Daoy (cell line): ENCODE data around the gene GAL3ST3. TPM values are rescaled to one million over a fixed set of nuclear protein-coding genes. Genes with fewer than 3 reads are reported as not detected.
"Not testable (repeated sequence)": the region's sequence is repeated elsewhere in the genome, so short reads cannot be mapped to it uniquely, and the experiment has no call there.

Source experiments
- DNase-seq: peaks from one replicate; pipeline ENCODE4 v3.0.0-alpha.2; 2015; ENCODE audit warnings: low read depth
- total RNA-seq: library from RNA; depleted of rRNA; stranded (reverse); fragments of >200 nt; shearing (Covaris generic); gene quantifications from 2 replicates; pipeline ENCODE4 v1.2.3, GENCODE V29; 2014; rRNA removed

GAL3ST3 gene, protein sequence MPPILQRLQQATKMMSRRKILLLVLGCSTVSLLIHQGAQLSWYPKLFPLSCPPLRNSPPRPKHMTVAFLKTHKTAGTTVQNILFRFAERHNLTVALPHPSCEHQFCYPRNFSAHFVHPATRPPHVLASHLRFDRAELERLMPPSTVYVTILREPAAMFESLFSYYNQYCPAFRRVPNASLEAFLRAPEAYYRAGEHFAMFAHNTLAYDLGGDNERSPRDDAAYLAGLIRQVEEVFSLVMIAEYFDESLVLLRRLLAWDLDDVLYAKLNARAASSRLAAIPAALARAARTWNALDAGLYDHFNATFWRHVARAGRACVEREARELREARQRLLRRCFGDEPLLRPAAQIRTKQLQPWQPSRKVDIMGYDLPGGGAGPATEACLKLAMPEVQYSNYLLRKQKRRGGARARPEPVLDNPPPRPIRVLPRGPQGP
- total RNA-seq, result not detected in 2 replicates

DNA sequence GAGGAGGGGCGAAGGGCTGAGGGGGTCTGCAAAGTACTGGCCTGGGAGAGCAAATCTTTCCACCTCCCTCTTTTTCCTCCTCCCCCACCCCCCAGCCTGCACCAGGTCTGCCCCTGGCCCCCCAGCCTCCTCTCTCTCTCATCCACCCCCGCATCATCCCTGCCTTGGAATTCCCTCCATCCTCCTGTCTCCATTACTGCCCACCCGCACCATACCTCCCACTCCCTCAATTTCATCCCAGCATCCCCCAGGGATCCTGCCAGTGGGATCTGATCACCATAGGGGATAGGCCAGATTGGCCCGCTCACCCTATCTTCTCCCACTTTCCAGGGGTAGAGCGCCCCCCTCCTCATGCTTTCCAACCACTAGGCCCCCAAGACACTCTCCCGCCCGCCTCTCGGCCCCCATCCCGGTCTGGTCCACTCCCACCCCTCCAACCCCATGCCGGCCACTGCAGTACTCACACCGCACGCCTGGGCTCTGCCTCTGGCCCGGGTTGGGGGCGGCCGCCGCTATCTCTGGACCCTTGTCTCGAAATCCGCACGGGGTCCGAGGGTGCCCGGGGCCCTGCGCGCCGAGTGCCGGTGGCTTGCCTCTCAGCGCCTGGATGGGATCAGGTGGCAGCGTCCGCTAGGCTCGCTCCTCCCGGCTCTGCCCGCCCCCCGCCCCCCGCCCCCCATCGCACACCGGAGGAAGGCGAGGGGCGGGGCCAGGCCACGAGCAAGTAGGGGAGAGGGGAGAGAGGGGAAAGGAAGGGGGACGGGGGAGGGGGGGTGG lies at the start of gene GAL3ST3:
Gene GAL3ST3, minus strand, starts transcription at position 615 of the 777 bp plus-strand sequence. CDS start 3,746 bp downstream, outside the sequence.
- DNase-seq, result no peak

DNA sequence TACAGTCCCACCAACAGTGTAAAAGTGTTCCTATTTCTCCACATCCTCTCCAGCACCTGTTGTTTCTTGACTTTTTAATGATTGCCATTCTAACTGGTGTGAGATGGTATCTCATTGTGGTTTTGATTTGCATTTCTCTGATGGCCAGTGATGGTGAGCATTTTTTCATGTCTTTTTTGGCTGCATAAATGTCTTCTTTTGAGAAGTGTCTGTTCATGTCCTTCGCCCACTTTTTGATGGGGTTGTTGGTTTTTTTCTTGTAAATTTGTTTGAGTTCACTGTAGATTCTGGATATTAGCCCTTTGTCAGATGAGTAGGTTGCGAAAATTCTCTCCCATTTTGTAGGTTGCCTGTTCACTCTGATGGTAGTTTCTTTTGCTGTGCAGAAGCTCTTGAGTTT lies 43.2 kb upstream of the GAL3ST3 start:
- DNase-seq, result not testable (repeated sequence)

DNA sequence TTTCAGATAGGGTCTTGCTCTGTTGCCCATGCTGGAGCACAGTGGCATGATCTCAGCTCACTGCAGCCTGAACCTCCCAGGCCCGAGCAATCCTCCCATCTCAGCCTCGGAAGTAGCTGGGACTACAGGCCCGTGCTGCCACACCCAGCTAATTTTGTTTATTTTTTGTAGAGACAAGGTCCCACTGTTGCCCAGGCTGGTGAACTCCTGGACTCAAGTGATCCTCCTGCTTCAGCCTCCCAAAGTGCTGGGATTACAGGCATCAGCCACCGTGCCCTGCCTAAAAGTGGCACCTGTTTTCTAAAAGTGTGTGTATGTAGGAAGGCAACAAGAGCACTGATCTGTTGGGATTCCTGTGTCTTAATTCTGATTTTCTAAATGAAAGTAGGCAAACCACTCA lies 41.3 kb upstream of the GAL3ST3 start:
- no peak for DNase-seq

DNA sequence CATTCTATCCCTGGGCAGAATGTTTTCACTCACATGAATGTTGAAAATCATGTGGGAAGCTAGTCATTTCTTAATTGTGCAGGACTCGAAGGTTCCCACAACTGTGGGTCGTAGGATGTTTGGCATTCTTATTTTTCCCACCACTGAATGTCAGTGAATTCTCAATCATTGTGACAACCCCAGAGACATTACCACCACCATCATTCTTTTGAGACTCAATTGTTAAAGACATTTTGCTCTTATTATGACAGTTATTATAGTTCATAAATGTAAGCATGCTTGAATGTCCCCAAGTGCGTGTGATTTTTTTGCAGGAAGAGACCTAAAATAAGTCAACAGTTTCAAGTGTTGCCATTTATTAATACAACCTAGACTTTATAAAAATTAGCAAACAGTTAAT lies 40.1 kb upstream of the GAL3ST3 start:
- DNase-seq, result no peak

DNA sequence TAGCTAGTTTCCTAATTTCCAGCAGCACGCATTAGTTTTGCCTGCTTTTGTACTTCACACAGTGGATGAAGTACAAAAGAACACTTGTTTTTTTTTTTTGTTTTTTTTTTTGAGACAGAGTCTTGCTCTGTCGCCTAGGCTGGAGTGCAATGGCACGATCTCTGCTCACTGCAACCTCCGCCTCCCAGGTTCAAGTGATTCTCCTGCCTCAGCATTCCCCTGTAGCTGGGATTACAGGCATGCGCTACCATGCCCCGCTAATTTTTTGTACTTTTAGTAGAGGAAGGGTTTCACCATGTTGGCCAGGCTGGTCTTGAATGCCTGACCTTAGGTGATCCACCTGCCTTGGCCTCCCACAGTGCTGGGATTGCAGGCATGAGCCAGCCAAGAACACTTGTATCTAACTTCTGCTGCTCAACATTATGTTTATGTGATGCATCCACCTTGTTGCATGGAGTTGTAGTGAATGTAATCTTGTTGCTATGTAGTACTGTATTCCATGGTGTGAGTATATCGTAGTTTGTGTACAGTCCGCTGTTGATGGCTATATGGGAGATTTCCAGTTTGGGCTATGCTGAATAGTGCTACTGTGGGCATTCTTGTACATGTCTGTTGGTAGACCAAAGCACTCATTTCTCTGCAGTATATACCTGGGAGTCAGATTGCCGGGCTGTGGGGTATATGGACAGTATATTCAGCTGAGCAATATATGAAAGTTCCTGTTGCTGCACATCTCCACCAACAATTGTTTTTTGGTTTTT lies 38.4 kb upstream of the GAL3ST3 start:
- DNase-seq, result no peak

DNA sequence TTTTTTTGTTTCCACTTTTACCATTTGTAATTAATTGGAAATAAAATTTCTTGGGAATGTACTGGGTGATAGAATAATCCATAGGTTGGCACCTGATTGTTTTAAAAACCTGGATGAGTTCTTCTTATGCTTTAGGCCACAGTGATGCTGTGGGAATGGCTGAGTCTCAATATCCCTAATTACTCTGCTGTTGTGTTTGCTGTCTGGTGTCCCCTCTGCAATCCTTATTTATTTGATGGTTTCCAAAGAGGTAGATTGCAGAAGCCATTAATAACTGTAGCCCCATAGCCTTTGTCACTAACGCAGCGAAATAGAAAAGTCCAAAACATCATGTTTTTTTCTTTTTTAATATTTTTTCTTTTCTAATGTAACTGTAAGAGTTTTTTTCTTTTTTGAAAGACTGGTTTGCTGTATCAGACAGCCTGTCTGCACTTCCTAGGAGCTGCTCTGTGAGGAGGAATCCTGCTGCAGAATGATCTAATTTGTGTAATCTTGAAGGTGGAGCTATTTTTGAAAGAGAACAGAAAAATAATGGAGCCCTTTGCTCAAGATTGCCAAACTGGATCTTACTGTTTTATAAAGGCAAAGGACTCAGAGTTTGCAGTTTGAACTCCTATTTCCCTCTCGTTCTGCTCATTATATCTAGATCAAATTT lies 36.0 kb upstream of the GAL3ST3 start:
- DNase-seq, result no peak

DNA sequence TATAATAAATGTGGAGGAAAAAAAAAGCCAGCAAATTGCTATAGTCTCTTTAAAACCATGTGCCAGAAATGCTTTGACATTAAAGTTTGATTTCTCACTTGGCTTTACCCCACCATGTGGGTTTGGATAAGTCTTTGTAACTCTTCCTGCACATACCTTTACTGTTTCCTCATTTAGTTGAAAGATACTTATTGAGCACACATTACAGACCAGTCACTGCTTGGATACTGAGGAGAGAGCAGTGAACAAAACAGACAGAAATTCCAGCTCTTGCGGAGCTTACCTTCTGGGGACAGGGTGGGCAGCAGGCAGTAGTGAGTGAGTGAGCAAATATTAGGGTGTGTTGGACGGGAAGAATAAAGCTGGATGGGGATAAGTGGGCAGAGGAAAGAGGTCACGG lies 34.8 kb upstream of the GAL3ST3 start:
- no peak for DNase-seq

DNA sequence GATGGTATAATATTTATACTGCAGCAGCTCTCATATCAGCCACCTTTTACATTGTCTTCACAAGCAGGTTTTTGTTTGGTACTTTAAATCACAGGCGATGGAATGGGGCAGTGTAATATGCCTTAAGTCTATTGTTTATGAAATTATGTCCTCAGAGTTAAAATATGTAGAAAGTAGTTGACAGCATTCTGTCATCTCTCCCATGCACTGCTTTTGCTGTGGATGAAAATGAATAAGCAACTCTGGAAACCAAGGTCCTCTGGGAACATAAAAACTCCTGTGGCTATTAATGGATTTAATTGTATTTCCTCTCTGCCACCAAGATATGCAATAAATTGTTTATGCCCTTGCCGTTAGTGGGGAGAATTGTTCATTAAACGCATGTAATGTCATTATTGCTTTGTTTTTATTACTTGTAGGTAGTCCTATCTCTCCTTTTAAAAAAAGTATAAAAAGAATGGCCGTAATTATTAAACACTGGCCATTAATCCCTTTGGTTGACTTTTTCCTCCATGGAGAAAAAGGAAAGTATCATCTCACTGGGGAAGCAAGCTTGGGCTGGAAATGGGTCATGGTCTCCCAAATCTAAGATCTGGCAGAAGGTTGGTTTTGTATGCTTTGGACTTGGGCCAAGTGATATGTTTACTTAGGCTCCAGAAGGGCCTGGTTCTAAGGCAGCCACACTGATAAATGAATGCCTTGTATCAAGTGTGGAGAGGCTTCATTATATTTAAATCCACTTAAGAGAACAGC lies 34.2 kb upstream of the GAL3ST3 start:
- DNase-seq, result peak; percentile 55

DNA sequence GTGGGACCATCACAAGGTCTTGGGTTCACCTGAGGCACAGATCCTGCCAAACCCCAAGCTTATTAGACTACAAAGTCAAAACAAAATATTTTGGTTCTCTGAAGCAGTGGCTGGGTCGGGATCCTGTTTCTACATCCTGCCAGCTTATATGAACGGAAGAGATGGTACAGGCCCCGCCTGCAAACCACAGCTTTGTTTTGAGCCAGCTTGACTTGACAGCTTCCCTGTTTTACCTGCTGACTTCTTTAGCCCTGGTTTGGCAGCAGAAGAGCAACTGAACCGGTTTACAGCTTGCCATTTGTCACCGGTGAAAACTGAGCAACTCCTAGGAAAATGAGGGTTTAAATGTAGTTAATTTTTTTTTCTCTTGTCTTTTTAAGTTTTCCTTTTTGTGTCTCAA lies 32.5 kb upstream of the GAL3ST3 start:
- DNase-seq, result peak; percentile 59

DNA sequence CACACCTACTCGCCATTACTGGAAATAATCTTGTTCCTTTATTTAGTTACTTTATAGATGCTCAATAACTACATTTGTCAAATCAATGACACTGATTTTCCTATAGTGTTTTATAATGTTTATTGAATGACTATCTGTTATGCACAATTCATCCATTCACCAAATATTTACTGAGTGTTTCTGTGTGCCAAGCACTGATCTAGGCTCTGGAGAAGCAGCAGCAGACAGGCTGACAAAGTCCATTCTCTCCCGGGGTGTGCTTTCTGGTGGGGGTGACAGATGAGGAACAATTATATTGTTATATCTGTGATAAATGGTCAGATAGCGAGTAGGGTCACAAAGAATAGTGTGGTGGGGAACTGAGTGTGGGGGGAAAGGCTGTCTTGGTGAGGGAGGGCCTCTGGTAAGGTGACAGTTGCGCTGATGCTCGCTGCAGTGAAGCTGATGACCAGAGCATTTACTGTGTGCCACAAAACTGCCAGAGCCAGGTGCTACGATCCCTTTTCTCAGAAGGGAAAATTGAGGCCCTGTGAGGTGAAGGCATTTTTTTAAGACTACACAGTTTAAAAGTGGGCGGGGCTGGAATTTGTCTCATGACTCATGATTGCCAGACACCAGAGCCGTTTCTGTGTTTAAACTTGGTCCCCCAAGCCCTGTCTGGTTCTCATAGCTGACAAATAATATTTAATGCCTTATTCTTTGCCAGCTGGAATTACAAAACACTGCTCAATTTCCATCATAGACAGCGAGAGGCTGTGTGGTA lies 31.3 kb upstream of the GAL3ST3 start:
- peak; percentile 73 for DNase-seq

DNA sequence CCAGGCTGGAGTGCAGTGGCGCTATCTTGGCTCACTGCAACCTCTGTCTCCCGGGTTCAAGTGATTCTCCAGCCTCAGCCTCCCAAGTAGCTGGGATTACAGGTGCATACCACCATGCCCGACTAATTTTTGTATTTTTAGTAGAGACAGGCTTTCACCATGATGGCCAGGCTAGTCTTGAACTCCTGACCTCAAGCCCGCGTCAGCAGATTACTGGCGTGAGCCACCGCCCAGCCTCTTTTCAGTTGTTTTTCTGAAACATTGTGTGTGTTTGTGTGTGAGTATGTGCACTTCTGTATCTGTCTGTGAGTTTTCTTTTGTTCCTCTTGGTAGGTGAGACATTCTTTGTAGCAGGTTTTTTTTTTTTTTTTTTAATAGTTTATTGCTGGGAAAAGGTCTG lies 30.0 kb upstream of the GAL3ST3 start:
- DNase-seq, result not testable (repeated sequence)

DNA sequence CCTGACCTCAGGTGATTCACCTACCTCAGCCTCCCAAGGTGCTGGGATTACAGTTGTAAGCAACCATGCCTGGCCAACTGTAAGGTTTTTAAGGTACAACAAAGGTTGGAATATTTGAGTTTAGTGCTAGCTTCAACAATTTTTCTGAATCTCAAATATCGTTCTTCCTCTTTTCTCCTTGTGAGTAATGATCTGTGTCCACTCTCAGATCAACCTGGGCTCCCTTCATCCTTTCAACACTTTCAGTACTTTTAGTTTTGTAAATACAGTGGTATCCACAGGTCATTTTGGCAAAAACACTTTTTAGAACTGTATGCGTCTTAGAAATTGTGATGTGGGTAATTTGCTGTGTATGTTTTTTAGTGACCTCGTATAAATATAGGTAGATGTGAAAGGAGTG lies 29.0 kb upstream of the GAL3ST3 start:
- no peak for DNase-seq

DNA sequence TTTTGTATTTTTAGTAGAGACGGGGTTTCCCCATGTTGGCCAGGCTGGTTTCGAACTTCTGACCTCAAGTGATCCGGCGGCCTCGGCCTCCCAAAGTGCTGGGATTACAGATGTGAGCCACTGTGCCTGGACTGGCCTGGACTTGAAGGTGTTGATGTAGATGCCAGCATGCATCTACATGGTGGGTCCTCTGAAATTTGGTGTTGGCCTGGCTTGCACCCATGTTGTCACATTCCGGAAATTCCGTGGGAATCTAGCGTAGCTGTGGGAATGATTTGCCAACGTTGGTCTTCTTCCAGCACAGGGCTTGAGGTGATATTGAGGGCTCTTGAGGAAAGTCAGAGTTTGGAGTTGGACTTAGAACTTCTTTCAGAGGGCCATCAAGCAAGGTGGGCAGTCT lies 27.6 kb upstream of the GAL3ST3 start:
- no peak for DNase-seq

DNA sequence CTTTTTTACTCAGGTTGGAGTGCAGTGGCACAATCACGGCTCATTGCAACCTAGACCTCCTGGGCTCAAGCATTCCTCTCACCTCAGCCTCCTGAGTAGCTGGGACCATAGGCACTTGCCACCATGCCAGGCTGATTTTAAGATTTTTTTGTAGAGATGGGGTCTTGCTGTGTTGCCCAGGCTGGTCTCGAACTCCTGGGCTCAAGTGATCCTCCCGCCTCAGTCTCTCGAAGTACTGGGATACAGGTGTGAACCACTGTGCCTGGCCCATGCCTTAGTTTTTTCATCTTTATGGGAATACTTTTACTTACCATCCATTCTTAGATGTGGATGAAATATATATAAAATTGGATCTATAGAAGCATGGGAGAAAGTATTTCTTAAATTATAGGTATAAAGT lies 26.3 kb upstream of the GAL3ST3 start:
- no peak for DNase-seq

DNA sequence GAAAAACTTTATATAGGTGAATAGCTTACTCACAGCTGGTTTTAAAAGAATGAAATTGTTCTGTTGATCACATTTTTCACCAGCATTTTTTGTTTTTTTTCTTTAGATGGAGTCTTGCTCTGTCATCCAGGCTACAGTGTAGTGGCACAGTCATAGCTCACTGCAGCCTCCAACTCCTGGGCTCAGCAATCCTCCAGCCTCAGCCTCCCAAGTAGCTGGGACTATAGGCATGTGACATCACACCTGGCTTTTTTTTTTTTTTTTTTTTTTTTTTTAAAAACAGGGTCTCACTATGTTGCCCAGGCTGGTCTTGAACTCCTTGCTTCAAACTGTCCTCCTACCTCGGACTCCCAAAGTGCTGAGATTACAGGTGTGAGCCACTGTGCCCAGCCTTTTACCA lies 24.7 kb upstream of the GAL3ST3 start:
- no peak for DNase-seq

DNA sequence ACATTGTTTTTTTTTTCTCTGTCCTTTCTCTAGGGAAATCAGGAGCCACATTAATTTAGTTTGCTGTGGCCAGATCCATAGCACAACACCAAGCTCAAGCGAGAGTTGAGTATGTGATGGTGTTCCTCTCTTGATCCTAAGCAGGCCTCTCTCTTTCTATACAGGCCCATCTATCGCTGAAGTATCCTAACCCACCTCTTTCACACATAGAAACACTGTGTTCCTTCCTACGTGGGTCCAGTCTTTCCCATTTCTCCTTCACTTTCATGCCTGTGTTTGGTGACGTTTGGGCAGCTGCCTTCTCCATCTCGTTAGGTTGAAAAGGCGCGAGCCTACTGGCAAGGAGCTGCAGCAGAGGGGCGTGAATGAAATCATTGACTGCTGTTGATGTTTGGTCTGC lies 23.6 kb upstream of the GAL3ST3 start:
- no peak for DNase-seq

DNA sequence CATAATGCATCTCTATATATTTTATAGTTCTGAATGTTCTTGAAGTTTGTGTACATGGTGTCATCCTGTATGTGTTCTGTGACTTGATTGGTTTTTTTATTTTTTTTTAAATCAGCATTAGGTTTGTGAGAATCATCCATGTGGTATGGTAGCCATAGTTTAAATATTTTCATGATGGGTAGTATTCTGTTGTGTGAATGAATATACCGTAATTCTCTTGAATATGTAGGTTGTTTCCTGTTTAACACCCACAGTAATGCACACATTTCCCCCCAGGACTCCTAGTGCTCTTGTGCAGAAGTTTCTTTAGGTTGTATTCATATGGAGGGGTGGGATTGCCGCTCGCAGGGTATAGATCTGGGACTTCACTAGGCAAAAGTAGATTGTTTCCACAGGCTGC lies 23.1 kb upstream of the GAL3ST3 start:
- no peak for DNase-seq

DNA sequence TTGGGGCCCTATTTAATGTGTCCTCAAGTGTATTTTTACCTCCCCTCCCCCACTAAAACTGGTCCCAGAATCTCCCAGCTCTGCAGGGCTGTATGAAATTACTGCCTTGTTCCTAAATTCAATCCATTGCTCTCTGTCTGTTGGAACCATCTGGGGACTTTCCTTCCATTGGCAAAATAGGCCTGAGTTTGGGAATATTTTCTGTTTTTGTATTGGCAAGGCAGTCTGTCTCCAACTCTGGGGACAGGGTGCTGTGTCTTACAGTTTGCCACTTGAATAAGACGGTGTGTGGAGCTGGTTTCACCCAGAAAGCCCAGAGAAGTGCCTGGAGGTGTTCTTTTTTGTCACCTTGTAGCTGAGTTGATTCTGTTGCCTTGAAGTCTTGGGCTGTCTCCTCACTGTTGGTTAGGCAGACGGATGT lies 22.4 kb upstream of the GAL3ST3 start:
- DNase-seq, result no peak

DNA sequence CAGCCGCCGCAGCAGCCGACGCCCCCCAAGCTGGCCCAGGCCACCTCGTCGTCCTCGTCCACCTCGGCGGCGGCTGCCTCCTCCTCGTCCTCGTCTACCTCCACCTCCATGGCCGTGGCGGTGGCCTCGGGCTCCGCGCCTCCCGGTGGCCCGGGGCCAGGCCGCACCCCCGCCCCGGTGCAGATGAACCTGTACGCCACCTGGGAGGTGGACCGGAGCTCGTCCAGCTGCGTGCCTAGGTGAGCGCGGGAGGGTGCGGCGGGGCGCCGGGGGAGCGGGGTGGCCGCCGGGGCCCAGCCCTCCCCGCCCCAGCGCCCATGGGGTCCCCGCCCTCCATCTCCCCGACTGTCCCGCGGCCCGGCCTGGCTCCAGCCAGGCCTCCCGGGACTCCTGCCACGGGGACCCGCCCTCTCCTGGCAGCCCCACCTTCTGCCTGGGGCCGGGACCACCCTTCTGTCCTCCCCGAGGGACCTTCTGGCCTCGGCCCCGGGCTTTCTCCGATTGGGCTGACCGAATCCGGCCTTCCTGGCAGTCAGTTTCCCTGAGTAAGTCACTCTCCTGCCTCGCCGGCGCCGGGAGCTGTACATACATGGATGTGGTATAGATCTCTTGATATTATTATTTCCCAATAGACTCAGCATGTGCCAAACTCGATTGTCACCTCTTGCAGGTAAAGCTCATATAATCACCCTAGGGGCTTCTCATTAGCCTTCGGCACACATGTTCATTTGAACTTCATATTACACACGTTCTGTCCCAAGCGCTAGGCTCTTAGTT lies 21.8 kb upstream of the GAL3ST3 start:
- peak; percentile 38 for DNase-seq
